Activated naive CD4-positive, alpha-beta T cell treated with anti-CD3 and anti-CD28 coated beads, Interleukin-2, amount 10 ng/mL, durations not matched to agents 7 days and 5 days (primary cell): ENCODE results near the gene JPH2.

Experiments
- CTCF ChIA-PET: fragments of 350-600 bp; sonication (Branson Sonifier 250); formaldehyde crosslinking; loops from one replicate; lab custom pipeline; 2021; ENCODE audit warnings: antibody characterized with exemption; lab: Charles Lee
- DNase-seq: peaks from one replicate; pipeline ENCODE4 v3.0.0-alpha.2; 2020
- H3K27ac Mint-ChIP-seq: one replicate; pipeline ENCODE4 v1.8.0; 2021; ENCODE audit warnings: mild to moderate bottlenecking, moderate library complexity, mixed read lengths
- H3K27me3 Mint-ChIP-seq: one replicate; pipeline ENCODE4 v1.8.0; 2021; ENCODE audit warnings: mild to moderate bottlenecking, mixed read lengths
- H3K36me3 Mint-ChIP-seq: one replicate; pipeline ENCODE4 v1.8.0; 2021; ENCODE audit warnings: mixed read lengths
- H3K4me1 Mint-ChIP-seq: one replicate; pipeline ENCODE4 v1.8.0; 2021; ENCODE audit warnings: mixed read lengths
- H3K4me3 Mint-ChIP-seq: one replicate; pipeline ENCODE4 v1.8.0; 2021; ENCODE audit warnings: mild to moderate bottlenecking, moderate library complexity, mixed read lengths
- H3K9me3 Mint-ChIP-seq: one replicate; pipeline ENCODE4 v1.8.0; 2021; ENCODE audit warnings: mixed read lengths

The JPH2 gene

GRCh38 chr20:44188752-44189151, 1.8 kb upstream of the JPH2 start:
- Mint-ChIP-seq H3K9me3 (no peaks in the 10 kb centered on the region), H3K36me3 (no peaks in the 10 kb centered on the region), H3K27me3 (peaks cover 64% of the 10 kb centered on the region), H3K4me1 (peaks cover 4% of the 10 kb centered on the region), H3K27ac (no peak overlapping the region), H3K4me3 (no peak overlapping the region)
- DNase-seq = no peak
- CTCF ChIA-PET = interaction anchor here (1.1 to 6.5 kb wide), 8 partner anchors 10 to 732 kb away, joined by 3 to 114 read pairs (median 6); no protein-coding TSS in a partner anchor

GRCh38 chr20:44187772-44188709, 1.1 kb upstream of the JPH2 start:
- Mint-ChIP-seq H3K27me3 (peaks cover 64% of the 10 kb centered on the region), H3K27ac (no peak overlapping the region), H3K4me1 (peaks cover 4% of the 10 kb centered on the region), H3K36me3 (no peaks in the 10 kb centered on the region), H3K4me3 (no peak overlapping the region), H3K9me3 (no peaks in the 10 kb centered on the region)
- DNase-seq = no peak
- CTCF ChIA-PET = interaction anchor here (0.6 to 6.5 kb wide), 7 partner anchors 7 to 670 kb away, joined by 3 to 114 read pairs (median 3); no protein-coding TSS in a partner anchor

GRCh38 chr20:44186674-44187053, 324 bp downstream of the JPH2 start:
- Mint-ChIP-seq H3K27ac (no peak overlapping the region), H3K36me3 (no peaks in the 10 kb centered on the region), H3K27me3 (peaks cover 69% of the 10 kb centered on the region), H3K9me3 (no peaks in the 10 kb centered on the region), H3K4me3 (no peak overlapping the region), H3K4me1 (peaks cover 4% of the 10 kb centered on the region)
- CTCF ChIA-PET = interaction anchor here (1.0 to 6.5 kb wide), 2 partner anchors 9 to 68 kb away, joined by 3 to 114 read pairs; no protein-coding TSS in a partner anchor
- no peak for DNase-seq

GRCh38 chr20:44186201-44186600, 787 bp downstream of the JPH2 start:
- CTCF ChIA-PET = interaction anchor here (4.1 kb wide), 1 partner anchor 69 kb away, joined by 17 read pairs; no protein-coding TSS in a partner anchor

GRCh38 chr20:44185574-44185973, 1.4 kb downstream of the JPH2 start:
- CTCF ChIA-PET = interaction anchor here (0.6 to 4.1 kb wide), 2 partner anchors 68 to 117 kb away, joined by 4 to 17 read pairs; no protein-coding TSS in a partner anchor
- Mint-ChIP-seq H3K27ac (no peak overlapping the region), H3K9me3 (no peaks in the 10 kb centered on the region), H3K36me3 (no peaks in the 10 kb centered on the region), H3K4me1 (peaks cover 4% of the 10 kb centered on the region), H3K4me3 (no peak overlapping the region), H3K27me3 (peaks cover 75% of the 10 kb centered on the region)
- no peak for DNase-seq

More at GRCh38 chr20:44186201-44186600, 787 bp downstream of the JPH2 start:
- no peaks in the 10 kb centered on the region for H3K36me3 Mint-ChIP-seq
- peaks cover 4% of the 10 kb centered on the region for H3K4me1 Mint-ChIP-seq
- no peak overlapping the region for H3K4me3 Mint-ChIP-seq
- no peak for DNase-seq
- H3K27me3 Mint-ChIP-seq = peaks cover 74% of the 10 kb centered on the region
- H3K9me3 Mint-ChIP-seq = no peaks in the 10 kb centered on the region
- no peak overlapping the region for H3K27ac Mint-ChIP-seq

GRCh38 chr20:44183282-44183681, 3.7 kb downstream of the JPH2 start:
- H3K4me3 Mint-ChIP-seq = no peak overlapping the region
- H3K27me3 Mint-ChIP-seq = peaks cover 59% of the 10 kb centered on the region
- H3K36me3 Mint-ChIP-seq = no peaks in the 10 kb centered on the region
- H3K9me3 Mint-ChIP-seq = no peaks in the 10 kb centered on the region
- H3K4me1 Mint-ChIP-seq = peaks cover 4% of the 10 kb centered on the region
- H3K27ac Mint-ChIP-seq = no peak overlapping the region
- CTCF ChIA-PET = interaction anchor here (1.2 to 4.1 kb wide), 2 partner anchors 66 to 70 kb away, joined by 3 to 17 read pairs; no protein-coding TSS in a partner anchor
- no peak for DNase-seq

GRCh38 chr20:44182863-44183262, 4.1 kb downstream of the JPH2 start:
- Mint-ChIP-seq H3K4me1 (peaks cover 4% of the 10 kb centered on the region), H3K4me3 (no peak overlapping the region), H3K27me3 (peaks cover 55% of the 10 kb centered on the region), H3K27ac (no peak overlapping the region), H3K36me3 (no peaks in the 10 kb centered on the region), H3K9me3 (no peaks in the 10 kb centered on the region)
- DNase-seq = no peak
- CTCF ChIA-PET = interaction anchor here (4.1 kb wide), 1 partner anchor 66 kb away, joined by 17 read pairs; no protein-coding TSS in a partner anchor

GRCh38 chr20:44182135-44182765, 4.7 kb downstream of the JPH2 start:
- no peak for DNase-seq
- peaks cover 50% of the 10 kb centered on the region for H3K27me3 Mint-ChIP-seq
- H3K4me1 Mint-ChIP-seq = peaks cover under 1% of the 10 kb centered on the region
- H3K36me3 Mint-ChIP-seq = no peaks in the 10 kb centered on the region
- H3K4me3 Mint-ChIP-seq = no peak overlapping the region
- H3K9me3 Mint-ChIP-seq = no peaks in the 10 kb centered on the region
- no peak overlapping the region for H3K27ac Mint-ChIP-seq
- CTCF ChIA-PET = interaction anchor here (4.1 kb wide), 1 partner anchor 65 kb away, joined by 17 read pairs; no protein-coding TSS in a partner anchor

GRCh38 chr20:44181611-44182010, 5.4 kb downstream of the JPH2 start:
- Mint-ChIP-seq H3K27ac (no peak overlapping the region), H3K27me3 (peaks cover 49% of the 10 kb centered on the region)
- CTCF ChIA-PET = interaction anchor here (0.5 to 0.7 kb wide), 2 partner anchors 65 to 697 kb away, joined by 3 read pairs; no protein-coding TSS in a partner anchor

GRCh38 chr20:44180814-44181213, 6.2 kb downstream of the JPH2 start:
- H3K36me3 Mint-ChIP-seq = no peaks in the 10 kb centered on the region
- no peak for DNase-seq

More at GRCh38 chr20:44181611-44182010, 5.4 kb downstream of the JPH2 start:
- no peak overlapping the region for H3K4me3 Mint-ChIP-seq
- no peaks in the 10 kb centered on the region for H3K4me1 Mint-ChIP-seq
- no peaks in the 10 kb centered on the region for H3K9me3 Mint-ChIP-seq
- no peak for DNase-seq
- H3K36me3 Mint-ChIP-seq = no peaks in the 10 kb centered on the region

GRCh38 chr20:44176833-44177534, 10.0 kb downstream of the JPH2 start:
- no peak for DNase-seq
- Mint-ChIP-seq H3K4me1 (no peaks in the 10 kb centered on the region), H3K9me3 (no peaks in the 10 kb centered on the region), H3K27ac (no peak overlapping the region), H3K4me3 (no peak overlapping the region), H3K36me3 (no peaks in the 10 kb centered on the region), H3K27me3 (peaks cover 33% of the 10 kb centered on the region)
- CTCF ChIA-PET = interaction anchor here (0.6 kb wide), 1 partner anchor 8 kb away, joined by 5 read pairs; no protein-coding TSS in a partner anchor

More at GRCh38 chr20:44180814-44181213, 6.2 kb downstream of the JPH2 start:
- H3K27me3 Mint-ChIP-seq = peaks cover 42% of the 10 kb centered on the region
- H3K4me1 Mint-ChIP-seq = no peaks in the 10 kb centered on the region
- H3K9me3 Mint-ChIP-seq = no peaks in the 10 kb centered on the region
- H3K4me3 Mint-ChIP-seq = no peak overlapping the region
- H3K27ac Mint-ChIP-seq = no peak overlapping the region
- CTCF ChIA-PET = no interaction called here

GRCh38 chr20:44174996-44175765, 11.8 kb downstream of the JPH2 start:
- Mint-ChIP-seq H3K4me1 (no peaks in the 10 kb centered on the region), H3K4me3 (no peak overlapping the region), H3K27ac (no peak overlapping the region), H3K36me3 (no peaks in the 10 kb centered on the region), H3K27me3 (peaks cover 36% of the 10 kb centered on the region), H3K9me3 (no peaks in the 10 kb centered on the region)
- CTCF ChIA-PET = interaction anchor here (0.8 to 0.9 kb wide), 2 partner anchors 13 to 15 kb away, joined by 3 to 5 read pairs; no protein-coding TSS in a partner anchor
- no peak for DNase-seq

- CTCF ChIA-PET = no interaction called here
- H3K9me3 Mint-ChIP-seq = peaks cover under 1% of the 10 kb centered on the region
- H3K27ac Mint-ChIP-seq = no peak overlapping the region
- DNase-seq = no peak
- peaks cover 47% of the 10 kb centered on the region for H3K27me3 Mint-ChIP-seq
- H3K36me3 Mint-ChIP-seq = no peaks in the 10 kb centered on the region
- no peaks in the 10 kb centered on the region for H3K4me1 Mint-ChIP-seq
- no peak overlapping the region for H3K4me3 Mint-ChIP-seq
Measured at GRCh38 chr20:44173846-44174245, 13.1 kb downstream of the JPH2 start.
